Ovary (tissue), 3 donors: ENCODE data around the gene DIPK1C.

Experiments
- POLR2A ChIP-seq: fragments of 450-650 bp; IDR thresholded peaks from one replicate; pipeline ENCODE4 v1.6.1; 2017; ENCODE audit warnings: antibody characterized with exemption, mild to moderate bottlenecking, moderate library complexity
- TF ChIP-seq, protein P1 (sequence below), 3 donors: fragments of 450-650 bp in 2 of 3; fragments of 200-600 bp in 1 of 3; IDR thresholded peaks; one replicate each; pipeline versions ENCODE4 v1.5.1 to v1.8.0; 2016 to 2022; ENCODE audit warnings: antibody characterized with exemption in 3 of 3, mild to moderate bottlenecking in 1 of 3
- donor health status: DM: no; HTN: no; CAD: no.

DNA sequence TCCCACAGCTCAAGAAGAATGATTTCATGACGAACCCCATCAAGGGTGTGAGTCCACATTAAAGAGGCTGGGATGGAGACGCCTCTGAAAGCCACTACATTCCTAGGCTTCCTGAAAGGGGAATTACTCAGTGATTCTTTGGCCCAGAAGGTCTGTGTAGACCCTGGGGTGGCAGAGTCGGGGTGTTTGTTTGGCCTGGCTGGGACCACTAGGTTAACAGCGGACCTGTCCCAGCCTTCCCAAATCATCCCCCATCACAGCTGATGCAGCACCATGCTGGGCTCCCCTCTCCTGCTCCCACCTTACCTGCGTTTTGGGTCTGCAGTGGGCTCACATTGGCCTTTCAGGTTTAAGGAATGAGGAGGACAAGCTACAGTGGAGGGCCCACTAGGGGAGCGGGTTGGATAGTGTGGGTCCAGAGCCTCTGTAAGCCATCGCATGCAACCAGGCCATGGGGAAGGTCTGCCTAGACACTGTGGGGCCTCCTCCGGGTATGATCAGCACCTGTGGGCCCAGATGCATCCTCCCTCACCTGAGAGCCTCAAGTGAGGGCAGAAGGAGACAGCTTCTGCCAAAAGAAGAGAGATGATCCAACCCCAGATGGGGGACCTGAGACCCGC is 16.2 kb downstream of the DIPK1C start:
- TF ChIP-seq POLR2A: no peak
- TF ChIP-seq, protein P1, sequence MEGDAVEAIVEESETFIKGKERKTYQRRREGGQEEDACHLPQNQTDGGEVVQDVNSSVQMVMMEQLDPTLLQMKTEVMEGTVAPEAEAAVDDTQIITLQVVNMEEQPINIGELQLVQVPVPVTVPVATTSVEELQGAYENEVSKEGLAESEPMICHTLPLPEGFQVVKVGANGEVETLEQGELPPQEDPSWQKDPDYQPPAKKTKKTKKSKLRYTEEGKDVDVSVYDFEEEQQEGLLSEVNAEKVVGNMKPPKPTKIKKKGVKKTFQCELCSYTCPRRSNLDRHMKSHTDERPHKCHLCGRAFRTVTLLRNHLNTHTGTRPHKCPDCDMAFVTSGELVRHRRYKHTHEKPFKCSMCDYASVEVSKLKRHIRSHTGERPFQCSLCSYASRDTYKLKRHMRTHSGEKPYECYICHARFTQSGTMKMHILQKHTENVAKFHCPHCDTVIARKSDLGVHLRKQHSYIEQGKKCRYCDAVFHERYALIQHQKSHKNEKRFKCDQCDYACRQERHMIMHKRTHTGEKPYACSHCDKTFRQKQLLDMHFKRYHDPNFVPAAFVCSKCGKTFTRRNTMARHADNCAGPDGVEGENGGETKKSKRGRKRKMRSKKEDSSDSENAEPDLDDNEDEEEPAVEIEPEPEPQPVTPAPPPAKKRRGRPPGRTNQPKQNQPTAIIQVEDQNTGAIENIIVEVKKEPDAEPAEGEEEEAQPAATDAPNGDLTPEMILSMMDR (IDR thresholded peaks at IDR 0.05): no peak
